ENCODE data around the gene HAPSTR1.

The HAPSTR1 gene

DNA sequence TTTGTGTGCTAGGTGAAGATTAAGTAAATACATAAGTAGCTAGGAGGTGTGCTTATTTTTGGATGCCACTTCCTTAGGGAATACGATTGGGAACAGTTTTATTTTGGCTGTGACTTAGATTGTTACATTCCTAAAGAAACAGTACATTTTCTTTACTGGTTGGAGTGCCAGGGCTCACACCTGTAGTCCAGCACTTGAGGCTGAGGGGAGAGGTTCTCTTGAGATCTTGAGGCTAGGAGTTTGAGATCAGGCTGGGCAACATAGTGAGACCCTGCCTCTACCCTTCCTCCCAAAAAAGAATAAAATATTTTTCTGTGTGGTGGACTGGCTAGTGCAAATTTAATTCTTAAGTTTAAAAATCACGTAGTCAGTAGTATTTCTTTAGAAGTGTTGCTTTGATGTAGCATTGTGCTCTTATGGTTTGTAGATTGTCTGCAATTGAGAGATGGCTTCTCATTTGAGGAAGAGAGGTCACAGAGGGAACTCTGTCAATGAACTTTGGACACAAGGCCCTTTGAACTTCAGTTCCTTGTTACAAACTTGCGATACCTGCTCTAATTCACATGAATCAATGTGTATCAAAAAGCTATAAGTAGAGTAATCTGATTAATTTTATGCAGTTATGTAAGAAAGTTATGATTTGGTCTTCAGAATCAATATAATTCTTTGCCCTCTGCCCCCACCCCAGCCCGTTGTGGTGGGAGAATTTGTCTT lies 7.1 kb downstream of the HAPSTR1 start:
- Histone ChIP-seq H3K4me1 (ENCODE audit: control insufficient read depth, insufficient read depth, low read length) (peaks cover 77% of the 10 kb centered on the region), H3K27me3 (ENCODE audit: control insufficient read depth, insufficient read depth, low read length) (no peaks in the 10 kb centered on the region)

DNA sequence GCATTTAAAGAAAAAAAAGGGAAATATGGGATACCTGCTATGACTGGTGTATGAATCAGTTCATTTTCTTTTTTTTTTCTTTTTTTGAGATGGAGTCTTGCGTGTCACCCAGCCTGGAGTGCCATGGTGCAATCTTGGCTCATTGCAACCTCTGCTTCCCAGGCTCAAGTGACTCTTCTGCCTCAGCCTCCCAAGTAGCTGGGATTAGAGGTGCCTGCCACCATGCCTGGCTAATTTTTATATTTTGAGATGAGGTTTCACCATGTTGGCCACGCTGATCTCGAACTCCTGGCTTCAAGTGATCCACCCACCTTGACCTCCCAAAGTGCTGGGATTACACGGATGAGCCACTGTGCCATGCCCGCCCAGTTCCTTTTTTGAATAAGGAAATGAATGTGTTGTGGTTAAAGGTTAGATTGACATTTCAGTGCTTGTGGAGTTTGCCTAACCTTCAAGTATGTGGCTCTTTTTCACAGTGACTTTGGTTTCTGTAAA lies 7.7 kb downstream of the HAPSTR1 start:
- Histone ChIP-seq H3K27me3 (ENCODE audit: control insufficient read depth, insufficient read depth, low read length) (no peaks in the 10 kb centered on the region), H3K36me3 (ENCODE audit: insufficient read depth, low read length) (peaks cover 76% of the 10 kb centered on the region), H3K4me2 (ENCODE audit: low read length) (peak overlapping the region; percentile 51), H3K9ac (ENCODE audit: low read depth, low read length) (peak overlapping the region; percentile 5), H3K4me1 (ENCODE audit: control insufficient read depth, insufficient read depth, low read length) (peaks cover 77% of the 10 kb centered on the region), H3K4me3 (ENCODE audit: low read length) (peak overlapping the region; percentile 10), H3K9me3 (replicated peaks; ENCODE audit: low read length) (no peaks in the 10 kb centered on the region)

More for the DNA sequence above, 7.1 kb downstream of the HAPSTR1 start:
- Histone ChIP-seq H3K9me3 (replicated peaks; ENCODE audit: low read length) (no peaks in the 10 kb centered on the region), H3K9ac (ENCODE audit: low read depth, low read length) (peak overlapping the region; percentile 19), H3K4me2 (ENCODE audit: low read length) (peak overlapping the region; percentile 33), H3K36me3 (ENCODE audit: insufficient read depth, low read length) (peaks cover 76% of the 10 kb centered on the region), H3K4me3 (ENCODE audit: low read length) (no peak overlapping the region)

DNA sequence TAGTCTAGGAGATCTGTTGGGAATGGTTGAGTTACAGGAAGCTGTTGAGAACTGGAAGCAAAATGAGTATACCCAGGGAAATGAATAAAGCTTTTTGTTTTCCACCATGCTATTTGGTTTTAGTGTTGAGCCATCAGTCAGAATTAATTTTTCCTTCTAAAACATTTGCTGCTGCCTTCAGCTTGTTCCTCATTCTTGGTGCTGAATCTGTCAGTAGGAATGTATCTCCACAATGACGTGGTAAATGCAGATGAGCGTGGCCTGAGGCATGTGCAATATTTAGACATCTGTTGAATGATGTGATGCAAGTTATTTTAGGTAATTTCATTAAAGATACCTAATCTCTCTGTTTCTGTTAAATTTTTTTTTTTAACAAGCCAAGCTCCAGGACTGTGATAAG lies 10.9 kb downstream of the HAPSTR1 start:
- no peak overlapping the region for H3K4me3 ChIP-seq (ENCODE audit: low read length)
- H3K9ac ChIP-seq (ENCODE audit: low read depth, low read length), result peak overlapping the region; percentile 15
- H3K36me3 ChIP-seq (ENCODE audit: insufficient read depth, low read length), result peaks cover 82% of the 10 kb centered on the region
- no peaks in the 10 kb centered on the region for H3K9me3 ChIP-seq (replicated peaks; ENCODE audit: low read length)
- H3K4me1 ChIP-seq (ENCODE audit: control insufficient read depth, insufficient read depth, low read length), result peaks cover 63% of the 10 kb centered on the region
- H3K4me2 ChIP-seq (ENCODE audit: low read length), result peak overlapping the region; percentile 6
- H3K27me3 ChIP-seq (ENCODE audit: control insufficient read depth, insufficient read depth, low read length), result no peaks in the 10 kb centered on the region

DNA sequence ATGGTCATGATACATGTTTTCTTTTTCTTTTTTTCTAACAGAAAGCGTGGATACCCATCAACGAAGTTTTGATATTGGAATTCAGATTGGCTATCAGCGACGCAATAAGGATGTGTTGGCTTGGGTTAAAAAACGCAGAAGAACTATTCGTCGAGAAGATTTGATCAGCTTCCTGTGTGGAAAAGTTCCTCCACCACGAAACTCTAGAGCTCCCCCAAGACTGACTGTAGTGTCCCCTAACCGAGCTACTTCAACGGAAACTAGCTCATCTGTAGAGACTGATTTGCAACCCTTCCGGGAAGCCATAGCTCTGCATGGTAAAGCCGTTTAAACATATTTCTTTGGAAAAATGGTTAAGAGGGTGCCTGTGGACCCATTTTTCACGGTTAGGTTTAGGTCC lies 11.5 kb downstream of the HAPSTR1 start:
- H3K4me3 ChIP-seq (ENCODE audit: low read length), result no peak overlapping the region
- H3K9ac ChIP-seq (ENCODE audit: low read depth, low read length), result no peak overlapping the region
- H3K4me2 ChIP-seq (ENCODE audit: low read length), result no peak overlapping the region
- H3K36me3 ChIP-seq (ENCODE audit: insufficient read depth, low read length), result peaks cover 83% of the 10 kb centered on the region
- H3K27me3 ChIP-seq (ENCODE audit: control insufficient read depth, insufficient read depth, low read length), result no peaks in the 10 kb centered on the region
- peaks cover 61% of the 10 kb centered on the region for H3K4me1 ChIP-seq (ENCODE audit: control insufficient read depth, insufficient read depth, low read length)
- no peaks in the 10 kb centered on the region for H3K9me3 ChIP-seq (replicated peaks; ENCODE audit: low read length)

DNA sequence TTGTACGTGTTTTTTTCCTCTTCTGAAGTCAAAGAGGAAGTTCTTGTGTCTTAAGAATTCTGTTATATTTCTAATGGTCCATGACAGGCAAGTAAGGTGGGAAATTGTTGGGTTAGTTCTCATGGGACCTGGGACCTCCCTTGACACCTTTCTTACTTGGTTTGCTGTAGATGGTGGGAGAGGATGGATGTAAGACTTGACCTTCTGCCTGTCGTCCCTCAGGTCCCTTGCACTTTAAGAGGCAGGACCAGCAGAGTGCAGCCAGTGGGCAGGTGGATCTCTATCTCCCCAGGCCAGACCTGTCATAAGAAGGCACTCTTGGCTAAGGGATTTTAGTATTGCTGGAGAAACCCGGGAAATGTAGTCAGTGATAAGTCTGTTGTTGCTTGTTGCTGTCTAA lies 12.1 kb downstream of the HAPSTR1 start:
- Histone ChIP-seq H3K36me3 (ENCODE audit: insufficient read depth, low read length) (peaks cover 83% of the 10 kb centered on the region), H3K4me1 (ENCODE audit: control insufficient read depth, insufficient read depth, low read length) (peaks cover 56% of the 10 kb centered on the region), H3K4me3 (ENCODE audit: low read length) (no peak overlapping the region), H3K4me2 (ENCODE audit: low read length) (no peak overlapping the region), H3K9me3 (replicated peaks; ENCODE audit: low read length) (no peaks in the 10 kb centered on the region), H3K9ac (ENCODE audit: low read depth, low read length) (no peak overlapping the region), H3K27me3 (ENCODE audit: control insufficient read depth, insufficient read depth, low read length) (no peaks in the 10 kb centered on the region)

DNA sequence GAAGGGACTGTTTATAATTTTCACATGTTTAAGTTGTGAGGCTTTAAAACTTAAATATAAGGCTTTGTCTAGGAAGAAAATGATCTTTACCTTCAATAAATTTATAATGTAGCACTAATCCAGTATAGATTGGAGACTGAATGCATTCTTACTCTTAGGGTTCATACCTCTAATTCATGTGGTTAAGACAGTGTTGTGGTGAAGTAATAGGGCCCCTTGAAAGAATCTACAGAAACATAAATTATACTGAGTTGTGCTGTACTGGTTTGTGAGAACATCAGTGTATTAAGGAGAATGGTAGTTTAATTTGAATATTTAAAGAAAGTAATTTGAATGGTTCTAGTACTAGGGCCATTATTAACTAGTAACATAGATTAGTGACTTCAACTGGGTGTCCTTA lies 13.7 kb downstream of the HAPSTR1 start:
- Histone ChIP-seq H3K4me3 (ENCODE audit: low read length) (no peak overlapping the region), H3K9ac (ENCODE audit: low read depth, low read length) (no peak overlapping the region), H3K4me1 (ENCODE audit: control insufficient read depth, insufficient read depth, low read length) (peaks cover 56% of the 10 kb centered on the region), H3K36me3 (ENCODE audit: insufficient read depth, low read length) (peaks cover 87% of the 10 kb centered on the region), H3K9me3 (replicated peaks; ENCODE audit: low read length) (no peaks in the 10 kb centered on the region), H3K27me3 (ENCODE audit: control insufficient read depth, insufficient read depth, low read length) (no peaks in the 10 kb centered on the region), H3K4me2 (ENCODE audit: low read length) (no peak overlapping the region)

DNA sequence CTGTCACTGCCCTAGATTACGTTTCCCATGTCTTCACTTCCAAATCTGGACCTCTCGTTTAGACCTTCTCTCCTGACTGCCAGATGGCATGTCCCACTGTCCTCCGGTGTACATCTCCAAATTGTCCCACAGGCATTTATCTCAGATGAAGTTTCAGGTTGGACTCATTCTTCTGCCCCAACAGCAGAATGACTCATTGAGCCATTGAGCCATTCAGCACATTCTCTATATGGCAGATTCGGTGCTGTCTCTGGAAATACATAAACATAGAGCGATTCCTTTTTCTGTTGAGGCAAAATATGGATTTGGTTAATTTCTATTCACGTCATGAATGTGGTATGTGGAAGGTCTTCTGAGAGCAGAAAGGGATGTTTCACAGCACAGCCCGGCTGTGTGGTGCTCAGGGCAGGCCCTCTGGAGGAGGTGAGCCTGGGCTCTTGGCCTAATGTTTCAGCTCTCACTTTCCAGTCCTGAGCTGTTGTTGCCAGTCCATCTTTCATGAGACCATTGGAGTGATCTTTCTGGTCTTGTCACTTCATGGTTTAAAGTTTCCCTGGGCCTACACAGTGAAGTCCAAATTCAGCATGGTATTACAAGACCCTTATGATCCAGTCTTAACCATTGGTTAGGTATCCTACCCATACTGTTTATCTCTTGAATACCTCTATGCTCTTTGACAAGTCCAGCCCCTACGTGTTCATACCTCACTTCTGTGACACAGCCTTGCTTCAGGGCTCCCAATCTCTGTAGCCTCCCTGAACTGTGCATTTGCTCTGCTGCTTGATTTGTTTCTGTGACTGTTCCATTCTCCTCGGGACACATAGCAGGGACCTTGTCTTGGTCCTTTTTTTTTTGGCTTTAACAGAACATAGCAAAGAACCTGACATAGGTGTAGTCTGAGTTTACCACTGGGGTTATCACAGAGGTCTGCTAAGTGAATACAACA lies 15.9 kb downstream of the HAPSTR1 start:
- peaks cover 86% of the 10 kb centered on the region for H3K36me3 ChIP-seq (ENCODE audit: insufficient read depth, low read length)
- H3K4me3 ChIP-seq (ENCODE audit: low read length), result no peak overlapping the region
- H3K9me3 ChIP-seq (replicated peaks; ENCODE audit: low read length), result no peaks in the 10 kb centered on the region
- H3K27me3 ChIP-seq (ENCODE audit: control insufficient read depth, insufficient read depth, low read length), result no peaks in the 10 kb centered on the region
- H3K9ac ChIP-seq (ENCODE audit: low read depth, low read length), result no peak overlapping the region
- peaks cover 57% of the 10 kb centered on the region for H3K4me1 ChIP-seq (ENCODE audit: control insufficient read depth, insufficient read depth, low read length)
- H3K4me2 ChIP-seq (ENCODE audit: low read length), result no peak overlapping the region

DNA sequence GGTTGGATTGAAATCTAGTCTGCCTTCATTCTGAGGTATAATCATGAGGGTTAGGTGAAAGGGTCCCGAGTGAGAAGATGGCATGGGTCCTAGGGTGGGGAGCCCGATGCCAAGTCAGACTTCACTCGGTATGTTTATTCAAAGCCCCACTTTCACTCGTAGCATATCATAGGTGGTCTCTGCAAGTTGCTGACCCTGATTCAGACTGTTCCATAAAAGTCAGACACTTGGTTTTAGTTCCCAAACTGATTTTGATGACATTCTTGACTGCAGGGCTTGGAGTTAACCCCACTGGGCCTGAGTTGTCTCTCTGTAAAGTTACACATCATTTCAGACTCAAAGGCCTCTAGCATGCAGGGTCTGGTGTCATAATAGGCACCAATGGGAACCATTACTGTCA lies 17.8 kb downstream of the HAPSTR1 start:
- peaks cover 77% of the 10 kb centered on the region for H3K36me3 ChIP-seq (ENCODE audit: insufficient read depth, low read length)
- no peak overlapping the region for H3K4me3 ChIP-seq (ENCODE audit: low read length)

DNA sequence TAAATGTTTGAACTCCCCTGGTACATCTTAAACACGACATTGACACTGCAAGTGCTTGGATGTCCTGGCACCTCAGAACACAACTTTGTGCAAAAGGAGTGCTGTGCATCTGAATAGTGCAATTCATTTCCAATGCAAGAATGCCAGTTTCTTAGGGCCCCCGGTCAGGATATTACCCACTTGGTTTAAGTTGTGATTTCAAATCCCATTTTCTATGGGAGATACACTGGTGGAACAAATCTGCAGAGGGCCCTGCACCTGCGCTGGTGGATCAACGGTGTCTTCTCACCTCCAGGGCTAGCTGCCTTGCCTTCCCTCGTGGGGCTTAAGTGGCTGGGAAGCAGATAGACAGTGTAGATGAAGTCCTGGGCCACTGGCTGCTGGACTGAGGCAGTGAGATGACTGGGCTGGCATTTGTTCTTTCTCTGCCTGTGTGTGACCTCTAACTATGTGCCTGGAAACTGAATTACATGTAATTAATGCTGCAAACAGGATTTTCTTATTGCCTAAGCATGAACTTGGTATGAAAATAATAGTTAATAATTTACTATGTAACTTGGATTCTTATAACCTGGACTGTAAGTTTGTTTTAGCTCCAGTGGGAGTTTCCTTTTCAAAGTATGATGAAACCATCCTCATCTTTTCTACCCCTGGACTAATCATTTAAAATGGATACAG lies 20.9 kb downstream of the HAPSTR1 start:
- peaks cover 74% of the 10 kb centered on the region for H3K36me3 ChIP-seq (ENCODE audit: insufficient read depth, low read length)
- H3K4me2 ChIP-seq (ENCODE audit: low read length), result peak overlapping the region; percentile 41
- no peak overlapping the region for H3K9ac ChIP-seq (ENCODE audit: low read depth, low read length)
- H3K9me3 ChIP-seq (replicated peaks; ENCODE audit: low read length), result no peaks in the 10 kb centered on the region
- H3K4me1 ChIP-seq (ENCODE audit: control insufficient read depth, insufficient read depth, low read length), result peaks cover 54% of the 10 kb centered on the region
- no peaks in the 10 kb centered on the region for H3K27me3 ChIP-seq (ENCODE audit: control insufficient read depth, insufficient read depth, low read length)
- no peak overlapping the region for H3K4me3 ChIP-seq (ENCODE audit: low read length)

More for the DNA sequence above, 17.8 kb downstream of the HAPSTR1 start:
- no peak overlapping the region for H3K9ac ChIP-seq (ENCODE audit: low read depth, low read length)
- H3K4me2 ChIP-seq (ENCODE audit: low read length), result peak overlapping the region; percentile 43
- peaks cover 61% of the 10 kb centered on the region for H3K4me1 ChIP-seq (ENCODE audit: control insufficient read depth, insufficient read depth, low read length)
- no peaks in the 10 kb centered on the region for H3K9me3 ChIP-seq (replicated peaks; ENCODE audit: low read length)
- H3K27me3 ChIP-seq (ENCODE audit: control insufficient read depth, insufficient read depth, low read length), result no peaks in the 10 kb centered on the region

DNA sequence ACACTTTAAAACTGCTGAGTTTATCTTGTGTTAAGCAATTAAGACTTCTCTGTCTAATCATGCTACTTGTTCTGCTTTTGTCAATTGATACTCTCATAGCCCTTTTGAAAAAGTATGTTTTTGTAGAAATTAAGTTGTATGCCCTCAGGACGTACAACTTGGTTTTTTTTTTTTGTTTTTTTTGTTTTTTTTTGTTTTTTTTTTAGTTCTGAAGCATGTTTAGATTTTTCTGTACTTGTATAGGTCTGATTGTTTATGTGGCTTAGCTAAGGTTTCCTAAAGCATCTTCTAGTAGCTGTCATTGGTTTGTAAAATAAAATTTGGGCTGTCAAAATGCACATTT lies 21.4 kb downstream of the HAPSTR1 start:
- Histone ChIP-seq H3K4me3 (ENCODE audit: low read length) (no peak overlapping the region), H3K4me2 (ENCODE audit: low read length) (peak overlapping the region; percentile 41), H3K27me3 (ENCODE audit: control insufficient read depth, insufficient read depth, low read length) (no peaks in the 10 kb centered on the region), H3K4me1 (ENCODE audit: control insufficient read depth, insufficient read depth, low read length) (peaks cover 53% of the 10 kb centered on the region), H3K9me3 (replicated peaks; ENCODE audit: low read length) (no peaks in the 10 kb centered on the region), H3K36me3 (ENCODE audit: insufficient read depth, low read length) (peaks cover 74% of the 10 kb centered on the region), H3K9ac (ENCODE audit: low read depth, low read length) (no peak overlapping the region)

DNA sequence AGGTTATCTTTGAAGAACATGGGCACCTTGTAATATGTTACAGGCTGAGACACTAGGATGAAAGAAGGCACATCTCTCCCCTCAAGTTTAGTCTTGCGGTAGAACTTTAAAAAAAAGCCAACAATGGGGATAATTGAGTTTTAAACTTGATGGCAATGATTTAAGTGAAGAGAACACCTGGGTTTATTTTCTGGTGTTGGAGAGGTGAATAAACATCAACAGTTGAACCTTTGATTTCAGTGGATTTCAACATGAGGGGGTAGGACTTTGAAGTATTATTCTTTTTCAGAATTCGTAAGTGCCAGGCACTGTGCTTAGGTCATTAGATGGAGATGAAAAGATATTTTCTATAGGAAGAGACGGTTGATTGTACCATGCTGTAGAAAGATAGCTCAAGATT lies 22.3 kb downstream of the HAPSTR1 start:
- peaks cover 53% of the 10 kb centered on the region for H3K4me1 ChIP-seq (ENCODE audit: control insufficient read depth, insufficient read depth, low read length)
- no peak overlapping the region for H3K9ac ChIP-seq (ENCODE audit: low read depth, low read length)
- H3K4me2 ChIP-seq (ENCODE audit: low read length), result no peak overlapping the region
- peaks cover 76% of the 10 kb centered on the region for H3K36me3 ChIP-seq (ENCODE audit: insufficient read depth, low read length)
- no peaks in the 10 kb centered on the region for H3K9me3 ChIP-seq (replicated peaks; ENCODE audit: low read length)
- no peaks in the 10 kb centered on the region for H3K27me3 ChIP-seq (ENCODE audit: control insufficient read depth, insufficient read depth, low read length)
- no peak overlapping the region for H3K4me3 ChIP-seq (ENCODE audit: low read length)

All from skeletal muscle satellite cell (primary cell).